Vagina (tissue), 2 donors: ENCODE results near the gene LIFR.

Experiments
- CTCF ChIP-seq, 3 experiments: fragments of 450-650 bp in 2 of 3; fragments of 200-600 bp in 1 of 3; sonication (generic) in 1 of 3; IDR thresholded peaks; one replicate each; pipeline ENCODE4 v1.5.1; 2017 to 2019; ENCODE audit warnings: antibody characterized with exemption in 3 of 3, mild to moderate bottlenecking in 2 of 3, moderate library complexity in 2 of 3
- POLR2A ChIP-seq, 2 donors: fragments of 450-650 bp; IDR thresholded peaks; one replicate each; pipeline ENCODE4 v1.6.1; 2017; ENCODE audit warnings: antibody characterized with exemption in 2 of 2, mild to moderate bottlenecking in 2 of 2, moderate library complexity in 2 of 2

GRCh38 chr5:38543074-38543473 is 13.4 kb downstream of the LIFR start:
- TF ChIP-seq POLR2A (IDR thresholded peaks at IDR 0.05) (no peak), CTCF (IDR thresholded peaks at IDR 0.05) (no peak)
